ENCODE data around the gene COQ9.
"Not testable (repeated sequence)": the region's sequence is repeated elsewhere in the genome, so short reads cannot be mapped to it uniquely, and the experiment has no call there.

The COQ9 gene

DNA sequence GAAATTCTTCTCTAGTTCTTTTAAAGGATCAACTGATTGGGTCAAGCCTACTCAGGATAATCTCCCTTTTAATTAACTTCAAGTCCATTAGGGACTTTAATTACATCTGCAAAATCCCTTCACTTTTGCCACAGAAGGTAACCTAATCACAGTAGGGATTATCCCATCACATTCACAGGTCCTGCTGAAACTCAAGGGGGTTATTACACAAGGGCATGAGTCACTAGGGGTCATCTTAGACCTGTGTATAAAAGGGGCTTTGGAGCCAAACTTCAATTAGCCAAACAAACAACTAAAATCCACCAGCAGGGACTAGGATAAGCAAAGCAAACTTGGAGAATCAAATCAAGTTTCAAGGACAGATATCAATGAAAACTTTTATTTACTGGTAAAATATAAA, 19.5 kb upstream of the COQ9 start:
- no peak for DNase-seq

DNA sequence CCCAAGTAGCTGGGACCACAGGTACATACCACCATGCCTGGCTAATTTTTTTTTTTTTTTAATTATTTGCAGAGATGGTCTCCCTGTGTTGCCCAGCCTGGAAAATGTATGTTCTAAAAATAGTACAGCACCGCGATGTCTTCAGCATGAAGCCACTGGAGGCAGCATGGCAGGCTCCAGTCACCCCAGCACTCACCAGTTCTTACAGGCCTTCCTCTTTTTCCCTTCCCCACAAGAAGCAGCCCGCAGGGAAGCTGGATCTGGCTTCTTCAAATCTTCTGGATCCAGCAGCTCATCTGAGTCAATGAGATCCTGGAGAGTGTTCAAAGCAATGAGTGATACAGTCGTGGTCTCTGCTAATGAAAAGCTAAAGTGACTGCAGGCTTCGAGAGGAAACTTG, 16.3 kb upstream of the COQ9 start:
- DNase-seq = no peak

DNA sequence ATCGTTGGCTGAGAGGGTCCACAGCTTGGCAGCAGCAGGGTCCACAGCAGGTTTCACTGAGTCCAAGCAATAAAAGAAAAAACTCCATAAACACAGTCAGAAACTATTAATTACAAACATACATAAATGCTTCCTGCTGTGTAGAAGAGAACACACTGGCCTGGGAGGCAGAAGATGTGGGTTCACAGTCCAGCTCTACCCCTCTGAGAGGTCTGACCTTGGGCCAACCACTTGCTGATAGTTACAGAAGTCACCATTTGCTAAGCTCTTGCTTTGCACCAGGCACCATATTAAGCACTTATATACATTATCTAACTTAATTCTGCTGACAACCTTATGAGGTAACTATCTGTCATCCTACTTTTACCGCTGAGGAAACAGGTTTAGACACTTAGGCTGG, 14.8 kb upstream of the COQ9 start:
- DNase-seq = no peak

DNA sequence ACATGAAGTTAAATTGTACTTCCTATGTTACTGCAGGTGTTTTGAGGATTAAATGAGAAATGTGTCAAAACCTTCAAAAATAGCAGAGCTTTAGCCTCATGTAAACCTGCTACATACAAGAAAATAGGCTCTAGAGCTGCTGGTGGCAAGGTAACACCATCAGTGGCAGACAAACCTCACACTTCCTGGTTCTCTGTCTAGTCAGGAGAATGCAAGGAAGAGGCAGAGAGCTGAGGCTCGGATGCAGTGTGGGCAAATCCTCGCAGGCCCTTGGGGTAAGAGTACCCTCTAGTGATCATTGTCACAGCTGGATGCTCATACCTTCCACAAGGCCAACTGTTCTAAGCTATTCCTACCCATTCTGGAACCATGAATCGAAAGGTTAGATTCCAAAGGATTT, 14.3 kb upstream of the COQ9 start:
- DNase-seq = no peak

DNA sequence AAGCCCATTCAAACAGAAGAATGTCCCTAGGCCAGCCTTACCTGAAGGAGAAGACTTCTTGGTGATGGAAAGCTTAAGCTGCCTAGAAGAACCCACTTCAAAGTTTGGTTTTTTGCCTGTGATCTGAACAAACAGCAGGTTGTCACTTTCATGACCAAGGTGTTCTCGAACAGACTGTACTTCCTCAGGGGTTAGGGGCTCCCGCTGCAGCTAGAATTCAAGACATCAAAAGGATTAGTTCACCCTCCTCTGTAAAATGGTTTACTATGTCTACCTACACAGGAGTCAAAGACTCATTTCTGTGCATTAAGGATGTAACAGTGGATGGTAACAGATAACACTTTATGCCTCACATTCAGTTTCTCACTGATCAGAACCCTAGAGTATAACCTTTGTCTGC, 13.3 kb upstream of the COQ9 start:
- no peak for DNase-seq

DNA sequence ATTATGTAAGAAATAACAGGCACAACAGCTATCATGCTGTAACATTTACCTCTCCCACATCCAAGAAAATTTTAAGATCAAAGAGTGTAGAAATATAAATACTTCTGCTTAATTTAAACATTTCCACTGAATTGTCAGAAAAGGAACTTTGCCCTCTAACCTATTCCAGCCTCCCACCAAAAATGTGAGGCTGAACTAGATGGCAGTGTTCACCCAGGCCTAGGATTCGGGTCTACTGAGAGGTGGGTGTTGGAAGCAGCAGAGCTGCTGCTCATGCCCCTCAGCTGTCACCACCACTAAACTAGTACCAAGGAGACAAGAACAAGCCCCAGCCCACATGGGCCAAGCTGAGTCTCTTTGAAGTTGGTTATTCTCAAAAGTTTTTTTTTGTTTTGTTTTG, 11.4 kb upstream of the COQ9 start:
- no peak for DNase-seq

DNA sequence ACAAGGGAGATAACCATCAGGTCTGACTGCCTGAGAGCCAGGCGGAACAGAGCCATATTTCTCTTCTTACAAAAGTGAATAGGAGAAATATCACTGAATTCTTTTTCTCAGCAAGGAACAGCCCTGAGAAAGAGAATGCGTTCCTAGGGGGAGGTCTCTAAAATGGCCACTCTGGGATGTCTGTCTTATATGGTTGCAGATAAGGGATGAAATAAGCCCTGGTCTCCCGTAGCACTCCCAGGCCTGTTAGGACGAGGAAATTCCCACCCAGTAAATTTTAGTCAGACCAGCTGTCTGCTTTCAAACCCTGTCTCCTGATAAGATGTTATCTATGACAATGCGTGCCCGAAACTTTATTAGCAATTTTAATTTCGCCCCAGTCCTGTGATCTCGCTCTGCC, 7.3 kb upstream of the COQ9 start:
- not testable (repeated sequence) for DNase-seq

DNA sequence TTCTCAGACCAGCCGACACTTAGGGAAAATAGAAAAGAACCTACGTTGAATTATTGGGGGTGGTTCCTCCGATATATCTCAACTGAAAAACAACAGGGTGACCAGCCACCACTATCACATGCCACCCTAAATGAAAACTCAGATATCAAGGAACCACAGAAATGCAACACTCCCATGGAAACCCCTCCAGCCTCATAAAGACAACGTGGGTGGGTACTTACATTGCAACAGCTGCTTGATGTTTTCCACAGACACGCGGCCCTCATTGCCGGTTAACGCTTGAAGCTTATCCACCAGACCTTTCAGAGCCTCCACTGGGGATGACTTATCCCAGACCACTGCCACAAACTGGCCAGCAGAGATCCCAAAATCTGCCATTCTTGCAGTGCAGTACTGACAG, 6.7 kb upstream of the COQ9 start:
- not testable (repeated sequence) for DNase-seq

DNA sequence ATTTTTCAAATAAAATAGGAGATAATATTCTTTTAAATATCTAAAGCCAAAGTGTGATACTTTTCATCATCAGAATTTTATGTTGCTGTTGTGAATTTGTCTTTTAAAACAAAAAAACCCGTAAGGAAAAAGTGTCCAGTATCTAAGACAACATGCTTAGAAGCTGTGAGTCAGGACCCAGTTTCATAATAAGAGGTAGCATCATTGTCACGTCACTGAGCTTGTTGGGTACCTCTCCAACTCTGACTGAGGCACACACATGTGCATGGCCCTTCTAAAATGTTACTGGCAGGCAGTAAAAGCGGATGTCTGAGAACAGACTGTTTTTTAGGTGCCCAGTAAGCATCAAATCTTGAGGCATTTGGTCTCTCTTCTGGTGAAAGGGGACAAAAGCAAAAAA, 2.6 kb upstream of the COQ9 start:
- DNase-seq = no peak

DNA sequence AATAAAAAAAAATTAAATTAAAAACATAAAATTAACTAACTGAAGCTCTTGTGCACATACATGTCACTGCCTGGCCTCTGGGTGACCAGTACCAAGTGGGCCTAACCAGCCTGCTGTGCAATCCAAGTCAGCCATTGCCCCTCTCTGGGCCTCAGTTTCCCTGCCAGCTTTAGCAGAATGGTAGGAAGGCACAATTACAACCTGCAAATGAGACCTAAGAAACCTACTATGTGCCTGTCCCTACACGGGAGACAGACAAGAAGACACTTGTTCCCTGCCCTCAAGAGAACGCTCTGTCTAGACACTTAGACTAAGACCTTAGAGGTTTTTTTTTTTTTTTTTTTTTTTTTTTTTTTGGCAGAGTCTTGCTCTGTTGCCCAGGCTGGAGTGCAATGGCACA, 1.8 kb upstream of the COQ9 start:
- DNase-seq = no peak

DNA sequence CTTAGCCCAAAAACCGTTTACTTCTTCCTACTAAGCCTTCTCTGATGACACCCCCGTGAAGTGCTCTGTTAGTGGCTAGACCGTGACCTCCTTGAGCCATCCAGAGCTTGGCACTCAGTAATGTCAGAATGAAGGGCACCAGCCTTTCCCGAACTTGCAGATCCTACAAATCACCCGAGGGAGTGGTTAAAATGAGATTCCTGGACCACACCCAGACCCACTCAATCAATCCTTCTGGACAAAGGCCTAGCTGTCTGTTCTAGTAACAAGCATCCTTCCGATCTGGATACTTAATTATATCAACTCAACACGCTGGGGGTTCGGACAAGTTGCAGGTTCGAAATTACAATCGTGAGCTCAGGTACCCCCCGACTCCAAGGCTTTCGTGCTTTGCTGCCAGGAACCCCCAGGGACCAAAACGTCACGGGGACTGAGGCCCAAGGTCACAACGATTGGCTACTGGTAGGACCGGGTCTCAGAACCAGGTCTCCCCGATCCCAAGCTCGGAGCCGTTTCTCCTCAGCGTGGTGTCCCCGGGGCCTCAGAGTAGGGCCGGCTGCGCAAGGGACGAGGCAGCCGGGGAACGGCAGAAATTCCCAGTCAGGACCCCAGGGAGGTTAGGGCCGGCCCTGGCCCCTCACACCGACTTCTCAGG, 621 bp upstream of the COQ9 start:
- no peak for DNase-seq

DNA sequence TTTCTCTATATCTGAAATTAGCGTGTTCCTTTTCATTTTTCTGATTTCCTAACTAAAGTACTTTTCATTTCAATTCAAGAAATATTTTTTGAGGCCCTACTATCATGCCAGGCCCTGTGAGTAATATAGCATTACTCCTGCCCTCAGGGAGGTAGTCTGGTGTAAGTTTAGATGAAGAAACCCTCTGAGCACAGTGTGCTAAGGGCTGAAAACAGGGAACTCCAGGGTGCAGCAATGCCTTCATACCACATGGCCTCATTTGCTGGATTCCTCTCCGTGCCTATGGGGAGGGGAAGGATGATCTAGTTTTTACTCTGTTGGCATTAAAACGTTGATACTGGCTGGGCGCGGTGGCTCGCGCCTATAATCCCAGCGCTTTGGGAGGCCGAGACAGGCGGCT, 4.7 kb downstream of the COQ9 start:
- DNase-seq = no peak

DNA sequence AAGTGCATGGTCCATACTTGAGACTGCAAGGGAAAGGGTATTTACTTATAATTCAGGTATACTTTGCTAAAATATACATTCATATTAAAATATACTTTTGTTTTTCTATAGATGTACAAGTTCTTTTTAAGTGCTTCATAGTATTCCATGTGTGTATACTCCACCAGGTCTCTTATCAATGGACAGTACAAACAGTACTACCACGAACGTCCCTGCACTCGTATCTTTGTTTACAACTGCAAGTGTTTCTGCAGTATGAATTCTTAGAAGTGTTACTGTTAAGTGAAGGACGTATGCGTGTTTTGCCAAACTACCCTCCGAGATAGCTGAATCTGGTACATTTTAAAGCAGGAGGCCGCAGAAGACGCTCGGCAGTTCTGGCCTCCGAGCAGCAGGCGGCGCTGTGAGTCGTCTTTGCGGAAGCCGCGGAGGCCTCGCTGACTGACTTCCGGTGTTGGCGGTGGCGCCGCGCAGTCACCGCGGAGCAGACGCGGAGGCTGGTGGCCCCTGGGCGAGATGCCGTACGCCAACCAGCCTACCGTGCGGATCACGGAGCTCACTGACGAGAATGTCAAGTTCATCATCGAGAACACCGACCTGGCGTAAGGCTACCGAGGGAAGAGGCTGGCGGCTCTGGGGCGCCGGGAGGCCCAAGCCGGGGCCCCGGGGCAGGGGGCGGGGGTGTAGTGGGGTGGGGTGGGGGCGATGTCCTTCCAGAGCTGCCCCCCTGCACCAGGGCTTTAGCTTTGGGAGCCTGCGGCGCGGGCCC, 15.1 kb downstream of the COQ9 start, which contains the start of gene POLR2C:
TSS of gene POLR2C (plus strand) at position 471 of the 769 bp plus-strand sequence. CDS start at position 517, 46 bp downstream.
- peak; percentile 65 for DNase-seq

DNA sequence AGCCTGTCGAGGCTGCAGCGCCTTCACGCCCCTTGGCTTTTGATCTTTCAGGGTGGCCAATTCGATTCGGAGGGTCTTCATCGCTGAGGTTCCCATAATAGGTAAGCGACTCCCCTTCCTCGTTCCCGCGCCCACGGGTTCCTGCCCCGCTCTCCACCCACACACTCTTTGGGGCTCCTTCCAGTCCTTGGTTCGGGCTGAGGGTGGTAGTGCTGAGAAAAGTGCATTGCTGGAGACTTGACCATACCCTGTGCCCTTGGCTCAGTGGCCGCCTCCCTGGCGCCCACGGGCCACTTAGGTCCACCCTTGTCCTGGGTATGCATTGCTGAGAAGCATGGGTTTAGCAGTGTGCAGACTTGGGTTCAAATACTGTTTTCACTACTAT, 15.7 kb downstream of the COQ9 start:
- DNase-seq = no peak

DNA sequence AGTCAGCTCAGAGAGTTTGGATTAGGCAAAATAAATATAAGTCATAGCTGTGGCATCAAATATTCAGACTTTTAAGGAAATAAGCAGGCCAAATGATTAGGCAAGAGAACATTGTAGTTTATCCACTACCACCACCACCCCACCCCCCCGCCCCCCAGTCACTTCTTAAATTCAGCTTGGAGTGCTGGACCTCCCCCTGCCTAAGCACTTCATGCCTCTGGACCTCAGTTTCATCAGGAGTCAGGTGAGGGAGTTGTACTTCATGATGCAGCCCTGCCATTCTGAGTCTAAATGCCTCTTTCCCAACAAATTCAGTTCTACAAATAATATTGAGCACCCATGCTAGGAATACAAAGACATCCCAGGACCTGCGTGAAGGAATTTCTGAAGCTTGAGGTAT, 17.2 kb downstream of the COQ9 start:
- no peak for DNase-seq

DNA sequence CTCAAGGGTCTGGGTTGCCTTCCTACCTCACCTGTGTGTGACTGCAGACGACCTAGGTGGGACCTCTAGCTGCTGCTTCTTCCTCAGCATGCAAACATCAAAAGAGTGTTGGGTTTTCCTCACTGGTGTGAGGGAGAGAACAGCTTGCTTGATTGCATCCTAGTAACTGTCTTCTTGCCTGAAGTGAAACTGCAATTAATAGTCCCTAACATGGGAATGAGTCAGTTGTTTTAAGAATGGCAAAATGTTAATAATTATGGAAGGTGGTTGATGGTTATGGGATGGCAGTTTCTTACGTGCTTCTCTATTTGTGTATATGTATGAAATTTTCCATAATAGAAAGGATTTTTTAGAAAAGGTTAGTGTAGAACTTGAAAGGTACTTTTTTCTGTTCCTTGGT, 21.1 kb downstream of the COQ9 start:
- no peak for DNase-seq

DNA sequence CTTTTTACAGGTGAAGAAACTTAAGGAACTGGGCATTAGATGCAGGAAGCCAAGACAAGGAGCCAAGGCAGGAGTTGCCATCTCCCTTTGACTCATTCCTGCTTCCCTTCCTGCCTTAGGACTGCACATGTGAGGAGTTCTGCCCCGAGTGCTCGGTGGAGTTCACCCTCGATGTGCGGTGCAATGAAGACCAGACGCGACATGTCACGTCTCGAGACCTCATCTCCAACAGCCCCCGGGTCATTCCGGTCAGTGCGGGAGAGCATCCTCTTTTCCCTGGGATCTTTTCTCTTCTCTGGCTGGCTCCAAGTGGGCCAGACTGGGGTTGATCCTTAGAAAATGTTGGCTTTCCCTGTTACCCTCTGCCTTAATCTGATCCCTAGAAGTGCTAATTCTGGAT, 21.8 kb downstream of the COQ9 start:
- DNase-seq = no peak

DNA sequence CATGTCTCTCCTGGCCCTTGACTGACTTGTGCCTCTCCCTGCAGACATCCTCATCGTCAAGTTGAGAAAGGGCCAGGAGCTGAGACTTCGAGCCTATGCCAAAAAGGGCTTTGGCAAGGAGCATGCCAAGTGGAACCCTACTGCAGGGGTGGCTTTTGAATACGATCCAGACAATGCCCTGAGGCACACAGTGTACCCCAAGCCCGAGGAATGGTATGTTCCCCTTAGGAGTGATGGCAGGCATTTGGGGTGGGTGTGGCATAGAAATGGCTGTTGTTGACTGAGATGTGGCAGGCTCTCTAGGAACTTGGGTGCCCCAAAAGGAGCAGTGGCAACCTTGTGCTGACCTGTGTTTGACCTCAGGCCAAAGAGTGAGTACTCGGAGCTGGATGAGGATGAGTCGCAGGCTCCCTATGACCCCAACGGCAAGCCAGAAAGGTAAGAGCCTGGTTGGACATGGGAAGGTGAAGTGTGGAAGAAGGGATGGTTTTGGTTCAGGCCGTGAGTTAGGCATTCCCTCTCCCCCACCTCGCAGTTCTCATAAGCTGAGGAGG, 22.7 kb downstream of the COQ9 start:
- DNase-seq = no peak

DNA sequence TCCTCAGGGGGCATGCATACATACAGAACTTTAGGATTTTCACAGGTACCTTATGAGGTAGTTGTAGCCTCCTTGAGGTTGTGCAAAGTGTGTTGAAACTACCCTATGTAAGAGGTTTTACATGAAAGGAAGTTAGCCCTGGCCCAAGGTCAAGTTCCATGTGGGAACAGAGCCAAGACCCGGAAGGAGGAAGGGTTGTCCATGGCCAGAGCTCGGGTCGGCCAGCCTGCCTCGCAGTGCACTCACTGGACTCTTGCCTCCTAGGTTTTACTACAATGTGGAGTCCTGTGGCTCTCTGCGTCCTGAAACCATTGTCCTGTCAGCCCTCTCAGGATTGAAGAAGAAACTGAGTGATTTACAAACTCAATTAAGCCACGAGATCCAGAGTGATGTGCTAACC, 23.4 kb downstream of the COQ9 start:
- DNase-seq = no peak

DNA sequence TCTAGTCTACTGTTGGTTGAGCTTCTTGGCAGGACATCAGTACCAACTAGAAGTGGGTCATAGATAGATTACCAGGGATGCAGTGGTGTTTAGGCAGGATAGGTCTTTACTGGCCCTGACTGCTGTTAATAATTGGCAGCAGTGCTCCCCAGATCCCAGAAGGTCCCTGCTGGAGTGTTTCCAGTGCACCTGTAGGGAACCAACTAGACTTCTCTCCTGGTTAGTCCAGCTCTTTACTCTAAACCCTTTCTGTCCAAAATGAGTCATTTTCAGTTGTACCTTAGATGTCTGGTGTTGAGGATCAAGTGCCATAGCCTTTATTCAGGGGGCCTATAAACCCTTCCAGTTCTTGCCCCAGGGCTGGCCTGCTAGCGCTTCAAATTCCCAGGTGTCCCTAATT, 23.9 kb downstream of the COQ9 start:
- no peak for DNase-seq

DNA sequence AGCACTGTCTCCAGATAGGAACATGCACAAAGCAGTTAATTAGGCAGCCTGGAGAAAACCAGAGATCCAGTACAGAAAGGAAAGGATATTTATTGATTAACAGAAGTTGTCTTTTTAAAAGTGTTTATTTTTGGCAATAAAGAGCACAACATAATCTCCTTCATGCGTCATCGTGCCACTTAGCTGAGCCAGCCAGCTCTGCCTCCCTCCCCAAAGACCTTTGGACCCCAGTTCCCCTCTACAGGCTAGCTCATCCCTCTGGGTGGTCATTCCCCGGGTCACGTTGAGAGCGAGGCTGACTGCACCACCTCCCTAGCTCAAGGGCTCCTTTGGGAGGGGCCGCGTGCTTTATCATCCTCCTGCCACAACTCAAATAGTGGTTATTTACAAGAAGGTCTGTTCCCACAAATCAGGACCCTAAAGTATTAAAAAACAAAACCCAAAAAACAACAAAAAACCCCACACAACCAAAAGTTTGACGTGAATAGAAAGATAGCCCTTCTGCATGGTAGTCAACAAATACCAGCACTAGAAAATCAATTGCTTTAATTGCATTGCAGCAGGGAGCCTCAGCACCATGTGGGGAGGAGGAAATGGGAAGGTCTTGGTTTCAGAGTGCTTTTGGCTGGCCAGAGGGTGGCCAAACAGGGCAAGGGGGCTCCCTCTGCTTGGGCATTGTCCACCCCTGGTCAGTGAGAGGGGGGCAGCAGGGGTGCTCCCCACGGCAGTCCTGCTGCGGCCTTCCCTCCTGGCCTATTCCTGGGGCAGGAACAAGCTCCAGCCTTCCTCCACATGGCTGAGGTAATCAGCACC, 24.8 kb downstream of the COQ9 start:
- DNase-seq = no peak

DNA sequence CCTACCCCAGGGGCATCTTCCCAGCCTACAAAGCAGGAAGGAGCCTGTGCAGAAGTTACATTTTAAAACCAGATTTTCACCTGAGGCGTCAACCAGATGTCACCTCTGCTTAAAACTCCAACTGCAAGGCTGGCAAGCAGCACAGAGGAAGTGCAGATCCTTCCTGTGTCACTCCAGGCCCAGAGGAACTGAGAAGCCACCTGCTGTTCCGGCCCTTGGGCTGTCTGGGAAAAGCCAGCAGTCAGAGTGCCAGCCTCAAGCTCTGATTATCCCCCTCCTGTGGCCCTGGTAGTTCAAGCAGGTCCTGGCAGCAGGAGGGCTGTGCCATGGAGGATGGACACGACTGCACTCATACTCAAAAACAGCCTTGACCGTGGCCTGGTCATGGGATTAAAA, 25.4 kb downstream of the COQ9 start:
- no peak for DNase-seq

DNA sequence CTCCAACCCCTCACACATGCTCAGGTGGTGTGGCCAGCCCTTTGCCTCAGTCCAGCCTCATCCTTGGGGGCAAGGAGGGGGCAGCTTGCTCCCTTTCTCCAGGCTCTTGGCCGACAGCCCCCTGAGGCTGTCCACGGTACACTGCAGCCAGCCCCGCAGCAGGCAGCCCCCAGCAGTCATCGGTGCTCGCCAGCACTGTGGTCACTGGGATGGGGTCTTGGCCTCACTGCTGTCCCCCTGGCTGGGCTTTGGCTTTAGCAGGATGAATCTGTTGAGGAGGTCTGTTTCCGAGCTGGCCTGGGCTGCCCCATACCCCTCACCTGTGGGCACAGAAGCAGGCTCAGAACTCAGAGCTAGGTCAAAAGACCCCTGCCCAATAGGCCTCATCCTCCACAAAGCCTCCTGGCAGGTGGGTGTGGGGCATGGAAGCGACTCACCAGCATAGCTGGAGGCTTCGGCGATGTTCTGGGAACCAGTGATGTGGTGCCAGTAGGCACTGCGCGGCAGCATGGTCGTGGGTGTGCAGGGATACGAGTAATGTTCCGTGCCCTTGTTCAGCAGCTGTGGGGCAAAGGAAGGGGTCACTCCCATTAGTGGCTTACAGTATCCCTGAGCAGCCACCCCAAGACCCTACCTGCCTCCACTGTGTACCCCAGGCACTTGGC, 26.0 kb downstream of the COQ9 start:
- no peak for DNase-seq

All from NK-92 treated with Interleukin-12 subunit alpha and Interleukin-12 subunit beta, amount 100 ng/mL, for 24 hours (cell line).